NCI-H2081 (cell line): Measurements from ENCODE around the gene ICAM4.
"Not testable (repeated sequence)": the region's sequence is repeated elsewhere in the genome, so short reads cannot be mapped to it uniquely, and the experiment has no call there.

Source experiments
- DNase-seq, 2 experiments: peaks; one replicate each; lab custom pipeline; 2025; lab: John Stamatoyannopoulos, UW

The ICAM4 gene

GRCh38 chr19:10286803-10287737 is at the start of gene ICAM4:
TSS of gene ICAM4 (plus strand) at chr19:10286955. CDS start at chr19:10287013, 58 bp downstream.
- DNase-seq: no peak

GRCh38 chr19:10237702-10238101 is 49.1 kb upstream of the ICAM4 start:
- peak in 1 of 2 experiments; percentile 3 for DNase-seq

GRCh38 chr19:10238172-10238783 is 48.5 kb upstream of the ICAM4 start:
- peak; percentile 79 to 94 for DNase-seq

- not testable (repeated sequence) for DNase-seq
These were observed 44.8 kb upstream of the ICAM4 start for GRCh38 chr19:10241826-10242449.

- DNase-seq: no peak
These were observed 43.1 kb upstream of the ICAM4 start for GRCh38 chr19:10243606-10244005.

- no peak for DNase-seq
These were observed 41.4 kb upstream of the ICAM4 start for GRCh38 chr19:10245189-10245939.

GRCh38 chr19:10246511-10246910 is 40.2 kb upstream of the ICAM4 start:
- no peak for DNase-seq

- peak; percentile 96 to 99 for DNase-seq
These were observed 34.7 kb upstream of the ICAM4 start, which contains the start of gene MRPL4 for GRCh38 chr19:10251792-10252694. TSS of gene MRPL4 (plus strand) at chr19:10252214. CDS start at chr19:10252254, 40 bp downstream.

- DNase-seq: no peak
These were observed 34.0 kb upstream of the ICAM4 start for GRCh38 chr19:10252707-10253106.

GRCh38 chr19:10254244-10254643 is 32.5 kb upstream of the ICAM4 start:
- DNase-seq: no peak

- no peak for DNase-seq
These were observed 31.4 kb upstream of the ICAM4 start for GRCh38 chr19:10255358-10255757.

- no peak for DNase-seq
These were observed 30.2 kb upstream of the ICAM4 start for GRCh38 chr19:10256551-10256950.

- DNase-seq: no peak
These were observed 29.7 kb upstream of the ICAM4 start for GRCh38 chr19:10256970-10257615.

GRCh38 chr19:10258080-10258710 is 28.6 kb upstream of the ICAM4 start:
- no peak for DNase-seq

- peak; percentile 73 to 86 for DNase-seq
These were observed 27.4 kb upstream of the ICAM4 start for GRCh38 chr19:10259162-10259905.

GRCh38 chr19:10260141-10260584 is 26.6 kb upstream of the ICAM4 start:
- no peak for DNase-seq

- DNase-seq: no peak
These were observed 24.0 kb upstream of the ICAM4 start for GRCh38 chr19:10262771-10263170.

- no peak for DNase-seq
These were observed 20.0 kb upstream of the ICAM4 start for GRCh38 chr19:10266706-10267105.

- no peak for DNase-seq
These were observed 18.7 kb upstream of the ICAM4 start for GRCh38 chr19:10268071-10268470.
